NCI-H2227 treated with DMSO at 0.1 percent for 48 hours (cell line): ENCODE measurements around the gene CPEB2.

Source experiments
- DNase-seq: peaks from one replicate; lab custom pipeline; 2025; lab: John Stamatoyannopoulos, UW

The CPEB2 gene

DNA sequence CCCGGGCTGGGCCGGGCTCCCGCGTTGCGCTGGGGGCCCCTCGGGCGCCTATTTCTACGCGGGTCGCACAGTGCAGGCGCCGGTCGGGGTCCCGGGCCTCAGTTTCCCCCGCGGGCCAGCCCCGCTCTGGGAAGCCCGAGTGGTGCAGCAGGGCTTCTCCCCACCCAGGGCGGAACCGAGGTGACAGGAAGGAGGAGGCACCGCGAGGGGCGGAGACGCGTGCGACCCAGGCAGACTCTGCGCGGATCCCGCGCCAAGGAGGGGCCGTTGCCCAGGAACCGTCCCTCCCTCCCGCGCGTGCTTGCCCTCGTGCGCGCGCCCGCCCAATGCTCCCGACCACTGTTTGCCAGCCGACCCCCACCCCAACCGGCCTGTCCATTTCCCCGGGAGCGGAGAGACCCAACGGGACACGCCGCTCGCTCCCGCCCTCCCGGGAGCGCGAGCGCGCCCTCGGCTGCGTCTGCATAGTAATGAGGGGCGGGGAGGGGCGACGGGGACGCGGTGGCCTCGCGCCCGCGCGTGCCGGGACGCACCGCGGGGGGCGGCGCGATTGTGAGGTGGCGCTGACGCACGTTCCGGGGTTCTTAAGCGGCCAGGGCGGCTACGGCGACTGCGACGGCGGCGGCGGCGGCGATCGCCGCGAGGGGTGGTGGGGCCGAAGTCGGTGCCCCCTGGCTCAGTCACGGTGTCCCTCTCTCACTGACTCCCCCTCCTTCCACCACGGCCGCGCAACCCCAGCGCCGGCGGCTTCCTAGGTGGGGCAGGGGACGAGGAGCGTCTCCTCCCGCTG, at the start of gene CPEB2:
Gene CPEB2 (plus strand): TSS at position 613 of the 790 bp plus-strand sequence. CDS start 193 bp downstream, outside the sequence.
- peak; percentile 4 for DNase-seq

- DNase-seq: no peak
These were observed 43.8 kb upstream of the CPEB2 start for GRCh38 chr4:14958436-14958835.

DNA sequence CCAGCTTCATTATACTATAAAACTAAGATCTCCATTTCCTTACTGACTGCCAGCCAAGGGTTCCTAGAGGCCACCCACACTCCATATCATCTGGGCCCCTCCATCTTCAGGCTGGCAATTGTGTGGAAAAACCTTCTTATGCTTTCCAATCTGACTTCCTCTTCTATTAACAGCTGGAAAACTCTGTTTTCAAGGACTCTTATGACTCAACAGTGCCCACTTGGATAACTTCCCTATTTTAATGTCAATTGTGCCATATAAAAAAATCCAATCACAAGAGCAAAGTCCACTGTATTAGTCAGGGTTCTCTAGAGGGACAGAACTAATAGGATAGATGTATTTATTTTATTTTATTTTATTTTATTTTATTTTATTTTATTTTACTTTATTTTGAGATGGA, 41.0 kb upstream of the CPEB2 start:
- DNase-seq: no peak

GRCh38 chr4:14965071-14965470, 37.2 kb upstream of the CPEB2 start:
- DNase-seq: no peak

- DNase-seq: no peak
These were observed 34.3 kb upstream of the CPEB2 start for GRCh38 chr4:14967982-14968381.

GRCh38 chr4:14977830-14978229, 24.5 kb upstream of the CPEB2 start:
- no peak for DNase-seq

DNA sequence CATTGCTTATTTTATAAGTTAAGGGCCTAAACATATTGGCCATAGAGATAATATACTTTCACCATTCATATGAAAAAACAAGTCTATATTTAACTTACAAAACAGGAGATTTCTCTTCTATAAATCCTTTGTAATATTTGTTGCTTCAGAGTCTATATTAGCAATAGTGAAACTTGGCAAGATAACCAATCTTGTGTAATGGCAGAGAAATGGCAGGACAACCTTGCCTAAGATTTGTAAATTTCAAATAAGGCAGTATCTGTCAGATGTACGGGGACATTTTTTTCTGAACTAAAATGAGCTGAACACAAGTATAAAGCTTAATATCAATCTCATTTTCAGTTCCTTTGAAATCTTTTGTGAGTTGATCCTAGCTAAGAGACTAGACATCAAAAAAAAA, 17.8 kb upstream of the CPEB2 start:
- DNase-seq: no peak

DNA sequence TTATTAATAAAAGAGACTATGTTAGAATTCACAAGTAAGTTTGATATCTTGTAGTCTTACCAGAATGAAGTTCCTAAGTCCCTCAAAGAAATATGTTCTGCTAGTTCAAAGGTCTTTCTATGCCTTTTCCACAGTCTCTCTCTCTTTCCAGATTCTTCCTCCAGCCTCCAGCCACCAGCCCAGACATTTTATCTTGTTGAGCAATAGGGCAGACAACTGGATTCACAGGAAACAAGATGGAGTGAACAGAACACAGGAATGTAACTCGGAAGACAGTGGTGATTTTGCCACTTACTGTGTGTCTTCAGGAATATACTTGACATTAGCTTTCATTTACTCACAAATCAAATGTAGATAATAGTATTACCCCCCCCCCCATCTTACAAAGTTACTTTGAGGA, 17.1 kb upstream of the CPEB2 start:
- DNase-seq: no peak

GRCh38 chr4:14985843-14986242, 16.4 kb upstream of the CPEB2 start:
- DNase-seq: no peak

- no peak for DNase-seq
These were observed 15.2 kb upstream of the CPEB2 start for GRCh38 chr4:14987054-14987453.

- DNase-seq: no peak
These were observed 11.8 kb upstream of the CPEB2 start for GRCh38 chr4:14990484-14990883.

DNA sequence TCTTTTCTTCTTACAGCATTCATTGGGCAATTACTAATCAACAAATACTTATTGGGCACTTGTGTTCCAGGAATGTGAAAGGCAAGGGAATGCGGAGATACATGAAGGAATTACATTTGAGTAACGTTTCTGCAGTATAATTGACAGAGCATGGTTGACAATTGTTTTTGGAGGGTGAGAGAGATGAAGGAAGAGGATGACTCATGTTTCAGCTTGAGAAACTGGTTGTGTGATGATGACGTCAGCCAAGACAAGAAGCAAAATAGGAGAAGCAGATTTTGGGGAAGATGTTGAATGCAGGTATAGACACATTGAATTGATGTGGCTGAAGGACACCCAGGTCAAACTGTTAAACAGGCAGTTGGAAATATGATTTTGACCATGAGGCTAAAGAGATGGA, 8.0 kb upstream of the CPEB2 start:
- no peak for DNase-seq

GRCh38 chr4:15001248-15001868, 923 bp upstream of the CPEB2 start:
- DNase-seq: no peak

GRCh38 chr4:15002659-15003400, 549 bp downstream of the CPEB2 start:
- no peak for DNase-seq

DNA sequence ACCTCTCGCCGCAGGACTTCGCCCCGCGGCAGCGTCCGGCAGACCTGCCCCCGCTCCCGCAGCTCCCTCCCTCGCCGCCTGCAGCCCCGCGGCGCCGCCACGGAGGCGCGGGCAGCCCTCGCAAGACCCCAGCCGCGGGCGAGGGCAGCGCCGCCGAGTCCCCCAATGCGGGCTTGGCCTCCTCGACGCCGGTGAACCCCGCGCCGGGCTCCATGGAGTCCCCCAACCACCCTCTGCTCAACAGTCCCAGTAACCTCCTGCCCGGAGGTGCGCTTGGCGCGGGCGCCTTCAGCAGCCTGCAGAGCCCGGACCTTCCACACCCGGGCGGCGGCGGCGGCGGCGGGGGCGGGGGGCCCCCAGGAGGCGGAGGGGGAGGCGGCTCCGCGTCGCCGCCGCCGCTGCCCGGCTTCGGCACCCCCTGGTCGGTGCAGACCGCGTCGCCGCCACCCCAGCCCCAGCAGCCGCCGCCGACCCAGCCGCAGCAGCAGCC, 1.2 kb downstream of the CPEB2 start:
- DNase-seq: no peak

DNA sequence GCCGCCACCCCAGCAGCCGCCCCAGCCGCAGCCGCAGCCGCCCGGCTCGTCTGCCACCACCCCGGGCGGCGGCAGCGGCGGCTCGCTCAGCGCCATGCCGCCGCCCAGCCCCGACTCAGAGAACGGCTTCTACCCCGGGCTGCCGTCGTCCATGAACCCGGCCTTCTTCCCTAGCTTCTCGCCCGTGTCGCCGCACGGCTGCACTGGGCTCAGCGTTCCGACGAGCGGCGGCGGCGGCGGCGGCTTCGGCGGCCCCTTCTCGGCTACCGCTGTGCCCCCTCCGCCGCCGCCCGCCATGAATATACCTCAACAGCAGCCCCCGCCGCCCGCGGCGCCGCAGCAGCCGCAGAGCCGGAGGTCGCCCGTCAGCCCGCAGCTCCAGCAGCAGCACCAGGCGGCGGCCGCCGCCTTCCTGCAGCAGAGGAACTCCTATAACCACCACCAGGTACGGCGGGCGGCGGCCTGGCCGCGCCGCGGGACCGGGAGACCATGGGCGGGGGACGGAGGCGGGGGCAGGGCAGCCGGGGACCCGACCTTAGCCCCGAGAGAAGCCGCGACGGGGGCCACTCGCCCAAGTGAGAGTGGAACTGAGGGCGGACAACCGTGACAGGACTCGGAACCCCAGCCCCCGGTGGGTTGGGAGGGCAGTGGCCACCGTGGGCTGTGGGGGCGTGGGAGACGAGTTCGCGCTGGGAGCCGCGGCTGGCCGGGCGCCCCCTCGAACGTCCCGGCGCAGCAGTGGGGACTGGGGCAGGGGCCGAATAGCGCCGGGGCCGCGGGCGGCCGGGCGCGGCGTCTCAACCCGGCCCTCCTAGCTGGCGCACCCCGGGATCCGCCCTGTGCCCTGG, 1.8 kb downstream of the CPEB2 start:
- DNase-seq: no peak

DNA sequence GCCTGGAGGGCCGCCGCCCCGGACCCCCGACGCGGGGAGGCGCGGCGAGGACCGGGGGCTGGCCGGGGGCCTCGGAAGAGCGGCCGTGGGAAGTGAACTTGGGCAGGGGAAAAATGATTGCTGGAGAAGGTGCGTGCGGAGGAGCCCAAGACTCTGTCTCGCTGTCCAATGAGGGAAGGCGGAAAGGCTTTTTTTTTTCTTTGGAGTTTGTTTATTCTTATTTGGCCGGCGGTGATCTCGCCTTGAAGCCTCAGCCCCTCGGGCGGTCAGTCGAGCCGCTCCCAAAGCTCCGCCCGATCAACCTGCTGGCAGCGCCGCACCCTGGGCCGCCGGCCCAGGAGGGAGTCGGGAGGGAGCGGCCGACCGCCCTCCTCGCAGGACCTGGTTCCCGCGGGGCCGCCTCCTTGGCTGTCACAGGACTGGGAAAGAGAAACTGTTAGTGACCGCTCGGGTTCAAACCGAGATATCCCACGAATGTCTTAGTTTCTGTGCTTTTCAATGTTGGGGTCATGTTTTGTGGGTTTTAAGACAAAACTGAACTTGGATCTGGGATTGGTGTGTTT, 2.5 kb downstream of the CPEB2 start:
- DNase-seq: no peak

- DNase-seq: no peak
These were observed 3.3 kb downstream of the CPEB2 start for GRCh38 chr4:15005474-15006115.

GRCh38 chr4:15006416-15007024, 4.2 kb downstream of the CPEB2 start:
- DNase-seq: no peak

DNA sequence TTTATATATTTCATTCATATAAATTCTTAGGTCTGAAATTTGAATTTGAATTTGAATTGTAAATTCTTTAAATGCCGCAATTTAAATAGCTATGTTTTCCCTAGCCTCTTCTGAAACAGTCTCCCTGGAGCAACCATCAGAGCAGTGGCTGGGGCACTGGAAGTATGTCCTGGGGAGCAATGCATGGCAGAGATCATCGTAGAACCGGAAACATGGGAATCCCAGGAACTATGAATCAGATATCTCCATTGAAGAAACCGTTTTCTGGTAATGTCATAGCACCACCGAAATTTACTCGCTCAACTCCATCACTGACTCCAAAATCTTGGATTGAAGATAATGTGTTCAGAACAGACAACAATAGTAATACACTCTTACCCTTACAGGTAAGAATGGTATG, 4.9 kb downstream of the CPEB2 start:
- no peak for DNase-seq
